H1 (cell line): ENCODE measurements around the gene TAS1R1. TPM values are rescaled to one million over a fixed set of nuclear protein-coding genes. Genes with fewer than 3 reads are reported as not detected.

Experiments used
- ASH2L ChIP-seq: fragments of 200-600, 300-600 bp; sonication (generic); IDR thresholded peaks from one replicate; pipeline ENCODE4 v1.7.1; 2017; ENCODE audit warnings: low read length
- BCL11A ChIP-seq, 2 experiments: IDR thresholded peaks; one replicate each; pipeline ENCODE4 v1.6.1; 2011; ENCODE audit warnings: low read depth in 2 of 2, low read length in 2 of 2, mild to moderate bottlenecking in 2 of 2
- CEBPB ChIP-seq: IDR thresholded peaks from 2 replicates; pipeline ENCODE4 v1.6.1; 2012; ENCODE audit warnings: low read depth, low read length
- JUND ChIP-seq: IDR thresholded peaks from 2 replicates; pipeline ENCODE4 v1.6.1; 2011; ENCODE audit warnings: mild to moderate bottlenecking, improper control_type of control experiment, low read length
- NANOG ChIP-seq: IDR thresholded peaks from 2 replicates; pipeline ENCODE4 v1.6.1; 2011; ENCODE audit warnings: low read length, low read depth, mild to moderate bottlenecking, inconsistent platforms; ENCODE audit not compliant: insufficient read depth, poor library complexity, severe bottlenecking
- SAP30 ChIP-seq: fragments of 300-600 bp; sonication (generic); IDR thresholded peaks from 2 replicates; pipeline ENCODE4 v1.7.1; 2012; ENCODE audit warnings: low read length, moderate library complexity, mild to moderate bottlenecking, inconsistent platforms; ENCODE audit not compliant: insufficient read depth, insufficient replicate concordance
- SIRT6 ChIP-seq: IDR thresholded peaks from one replicate; pipeline ENCODE4 v1.7.1; 2012; ENCODE audit warnings: low read length, inconsistent platforms
- SP4 ChIP-seq: IDR thresholded peaks from 2 replicates; pipeline ENCODE4 v1.6.1; 2012; ENCODE audit warnings: low read length, inconsistent platforms
- SRF ChIP-seq: IDR thresholded peaks from 2 replicates; pipeline ENCODE4 v1.6.1; 2011; ENCODE audit warnings: mild to moderate bottlenecking, low read depth, low read length, moderate library complexity
- TAF1 ChIP-seq: IDR thresholded peaks from 2 replicates; pipeline ENCODE4 v1.6.1; 2011; ENCODE audit warnings: mild to moderate bottlenecking, low read depth, low read length
- polyA plus RNA-seq, 7 experiments: library from polyadenylated mRNA; depleted of rRNA in 3 of 7; stranded (reverse) in 5 of 7; unstranded in 2 of 7; fragments of >200 nt in 5 of 7; fragments of 200-250 nt in 2 of 7; gene quantifications; 1 replicate in 5 of 7; 2 replicates in 1 of 7; 4 replicates in 1 of 7; pipeline versions ENCODE4 v1.2.1 to v1.2.3, GENCODE V29; 2011 to 2013; ENCODE audit warnings: missing spikeins in 2 of 7, mixed read lengths in 2 of 7
- total RNA-seq: library from RNA; stranded (reverse); fragmentation: NEBNext Ultra II Directional; extraction: Animal tissue kit (Norgen Biotek cat#: 25700); gene quantifications from 2 replicates; pipeline ENCODE4 v1.2.1, GENCODE V29; 2021
- TF ChIP-seq, protein P1 (sequence below): fragments of 300-600 bp; sonication (generic); IDR thresholded peaks from 2 replicates; pipeline ENCODE4 v1.7.1; 2012; ENCODE audit warnings: low read length, moderate library complexity, mild to moderate bottlenecking, inconsistent platforms; ENCODE audit not compliant: insufficient replicate concordance
- TF ChIP-seq, protein P2 (sequence below): IDR thresholded peaks from 2 replicates; pipeline ENCODE4 v1.6.1; 2011; ENCODE audit warnings: low read length, improper control_type of control experiment

TAS1R1 gene
- total and polyA plus RNA-seq, 2 of the 8 experiments (the other 6 are each of a cell fraction or from before 2014, with no cell fraction given), result 0.26 TPM; not detected in 1

DNA sequence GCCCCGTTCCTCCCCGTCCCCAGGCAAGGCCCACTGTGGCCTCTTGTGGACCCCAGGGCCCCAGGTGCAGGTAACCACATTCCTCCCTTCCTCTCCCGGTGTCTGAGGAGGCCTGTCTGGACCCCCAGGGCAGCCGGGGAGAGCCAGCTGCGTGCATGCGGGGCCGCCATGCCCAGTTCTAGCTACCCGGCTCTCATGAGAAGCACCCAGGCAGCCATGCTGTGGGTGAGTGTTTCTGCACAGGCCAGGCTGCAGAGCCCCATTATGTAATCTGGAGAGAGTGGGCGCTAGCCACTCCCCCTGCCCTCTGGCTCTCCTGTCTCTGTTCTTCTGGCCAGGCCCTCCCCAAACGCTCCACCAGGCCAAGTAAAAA lies 45.2 kb upstream of the TAS1R1 start (continued):
- TF ChIP-seq, protein P1, sequence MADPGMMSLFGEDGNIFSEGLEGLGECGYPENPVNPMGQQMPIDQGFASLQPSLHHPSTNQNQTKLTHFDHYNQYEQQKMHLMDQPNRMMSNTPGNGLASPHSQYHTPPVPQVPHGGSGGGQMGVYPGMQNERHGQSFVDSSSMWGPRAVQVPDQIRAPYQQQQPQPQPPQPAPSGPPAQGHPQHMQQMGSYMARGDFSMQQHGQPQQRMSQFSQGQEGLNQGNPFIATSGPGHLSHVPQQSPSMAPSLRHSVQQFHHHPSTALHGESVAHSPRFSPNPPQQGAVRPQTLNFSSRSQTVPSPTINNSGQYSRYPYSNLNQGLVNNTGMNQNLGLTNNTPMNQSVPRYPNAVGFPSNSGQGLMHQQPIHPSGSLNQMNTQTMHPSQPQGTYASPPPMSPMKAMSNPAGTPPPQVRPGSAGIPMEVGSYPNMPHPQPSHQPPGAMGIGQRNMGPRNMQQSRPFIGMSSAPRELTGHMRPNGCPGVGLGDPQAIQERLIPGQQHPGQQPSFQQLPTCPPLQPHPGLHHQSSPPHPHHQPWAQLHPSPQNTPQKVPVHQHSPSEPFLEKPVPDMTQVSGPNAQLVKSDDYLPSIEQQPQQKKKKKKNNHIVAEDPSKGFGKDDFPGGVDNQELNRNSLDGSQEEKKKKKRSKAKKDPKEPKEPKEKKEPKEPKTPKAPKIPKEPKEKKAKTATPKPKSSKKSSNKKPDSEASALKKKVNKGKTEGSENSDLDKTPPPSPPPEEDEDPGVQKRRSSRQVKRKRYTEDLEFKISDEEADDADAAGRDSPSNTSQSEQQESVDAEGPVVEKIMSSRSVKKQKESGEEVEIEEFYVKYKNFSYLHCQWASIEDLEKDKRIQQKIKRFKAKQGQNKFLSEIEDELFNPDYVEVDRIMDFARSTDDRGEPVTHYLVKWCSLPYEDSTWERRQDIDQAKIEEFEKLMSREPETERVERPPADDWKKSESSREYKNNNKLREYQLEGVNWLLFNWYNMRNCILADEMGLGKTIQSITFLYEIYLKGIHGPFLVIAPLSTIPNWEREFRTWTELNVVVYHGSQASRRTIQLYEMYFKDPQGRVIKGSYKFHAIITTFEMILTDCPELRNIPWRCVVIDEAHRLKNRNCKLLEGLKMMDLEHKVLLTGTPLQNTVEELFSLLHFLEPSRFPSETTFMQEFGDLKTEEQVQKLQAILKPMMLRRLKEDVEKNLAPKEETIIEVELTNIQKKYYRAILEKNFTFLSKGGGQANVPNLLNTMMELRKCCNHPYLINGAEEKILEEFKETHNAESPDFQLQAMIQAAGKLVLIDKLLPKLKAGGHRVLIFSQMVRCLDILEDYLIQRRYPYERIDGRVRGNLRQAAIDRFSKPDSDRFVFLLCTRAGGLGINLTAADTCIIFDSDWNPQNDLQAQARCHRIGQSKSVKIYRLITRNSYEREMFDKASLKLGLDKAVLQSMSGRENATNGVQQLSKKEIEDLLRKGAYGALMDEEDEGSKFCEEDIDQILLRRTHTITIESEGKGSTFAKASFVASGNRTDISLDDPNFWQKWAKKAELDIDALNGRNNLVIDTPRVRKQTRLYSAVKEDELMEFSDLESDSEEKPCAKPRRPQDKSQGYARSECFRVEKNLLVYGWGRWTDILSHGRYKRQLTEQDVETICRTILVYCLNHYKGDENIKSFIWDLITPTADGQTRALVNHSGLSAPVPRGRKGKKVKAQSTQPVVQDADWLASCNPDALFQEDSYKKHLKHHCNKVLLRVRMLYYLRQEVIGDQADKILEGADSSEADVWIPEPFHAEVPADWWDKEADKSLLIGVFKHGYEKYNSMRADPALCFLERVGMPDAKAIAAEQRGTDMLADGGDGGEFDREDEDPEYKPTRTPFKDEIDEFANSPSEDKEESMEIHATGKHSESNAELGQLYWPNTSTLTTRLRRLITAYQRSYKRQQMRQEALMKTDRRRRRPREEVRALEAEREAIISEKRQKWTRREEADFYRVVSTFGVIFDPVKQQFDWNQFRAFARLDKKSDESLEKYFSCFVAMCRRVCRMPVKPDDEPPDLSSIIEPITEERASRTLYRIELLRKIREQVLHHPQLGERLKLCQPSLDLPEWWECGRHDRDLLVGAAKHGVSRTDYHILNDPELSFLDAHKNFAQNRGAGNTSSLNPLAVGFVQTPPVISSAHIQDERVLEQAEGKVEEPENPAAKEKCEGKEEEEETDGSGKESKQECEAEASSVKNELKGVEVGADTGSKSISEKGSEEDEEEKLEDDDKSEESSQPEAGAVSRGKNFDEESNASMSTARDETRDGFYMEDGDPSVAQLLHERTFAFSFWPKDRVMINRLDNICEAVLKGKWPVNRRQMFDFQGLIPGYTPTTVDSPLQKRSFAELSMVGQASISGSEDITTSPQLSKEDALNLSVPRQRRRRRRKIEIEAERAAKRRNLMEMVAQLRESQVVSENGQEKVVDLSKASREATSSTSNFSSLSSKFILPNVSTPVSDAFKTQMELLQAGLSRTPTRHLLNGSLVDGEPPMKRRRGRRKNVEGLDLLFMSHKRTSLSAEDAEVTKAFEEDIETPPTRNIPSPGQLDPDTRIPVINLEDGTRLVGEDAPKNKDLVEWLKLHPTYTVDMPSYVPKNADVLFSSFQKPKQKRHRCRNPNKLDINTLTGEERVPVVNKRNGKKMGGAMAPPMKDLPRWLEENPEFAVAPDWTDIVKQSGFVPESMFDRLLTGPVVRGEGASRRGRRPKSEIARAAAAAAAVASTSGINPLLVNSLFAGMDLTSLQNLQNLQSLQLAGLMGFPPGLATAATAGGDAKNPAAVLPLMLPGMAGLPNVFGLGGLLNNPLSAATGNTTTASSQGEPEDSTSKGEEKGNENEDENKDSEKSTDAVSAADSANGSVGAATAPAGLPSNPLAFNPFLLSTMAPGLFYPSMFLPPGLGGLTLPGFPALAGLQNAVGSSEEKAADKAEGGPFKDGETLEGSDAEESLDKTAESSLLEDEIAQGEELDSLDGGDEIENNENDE, result no peak
- TF ChIP-seq SAP30 (no peak), ASH2L (no peak), CEBPB (no peak), SRF (no peak), TAF1 (no peak), JUND (no peak), BCL11A (IDR thresholded peaks at IDR 0.05; ENCODE audit: low read depth in 2 of 2, low read length in 2 of 2) (no peak), NANOG (no peak), SIRT6 (no peak), SP4 (no peak)
- TF ChIP-seq, protein P2, sequence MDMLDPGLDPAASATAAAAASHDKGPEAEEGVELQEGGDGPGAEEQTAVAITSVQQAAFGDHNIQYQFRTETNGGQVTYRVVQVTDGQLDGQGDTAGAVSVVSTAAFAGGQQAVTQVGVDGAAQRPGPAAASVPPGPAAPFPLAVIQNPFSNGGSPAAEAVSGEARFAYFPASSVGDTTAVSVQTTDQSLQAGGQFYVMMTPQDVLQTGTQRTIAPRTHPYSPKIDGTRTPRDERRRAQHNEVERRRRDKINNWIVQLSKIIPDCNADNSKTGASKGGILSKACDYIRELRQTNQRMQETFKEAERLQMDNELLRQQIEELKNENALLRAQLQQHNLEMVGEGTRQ, result no peak
